COLO668 (cell line): ENCODE results near the gene TRRAP.
"Not testable (repeated sequence)": the region's sequence is repeated elsewhere in the genome, so short reads cannot be mapped to it uniquely, and the experiment has no call there.

Experiments used
- DNase-seq: peaks from one replicate; lab custom pipeline; 2025; ENCODE audit not compliant: unreplicated experiment; lab: John Stamatoyannopoulos, UW

Gene TRRAP

DNA sequence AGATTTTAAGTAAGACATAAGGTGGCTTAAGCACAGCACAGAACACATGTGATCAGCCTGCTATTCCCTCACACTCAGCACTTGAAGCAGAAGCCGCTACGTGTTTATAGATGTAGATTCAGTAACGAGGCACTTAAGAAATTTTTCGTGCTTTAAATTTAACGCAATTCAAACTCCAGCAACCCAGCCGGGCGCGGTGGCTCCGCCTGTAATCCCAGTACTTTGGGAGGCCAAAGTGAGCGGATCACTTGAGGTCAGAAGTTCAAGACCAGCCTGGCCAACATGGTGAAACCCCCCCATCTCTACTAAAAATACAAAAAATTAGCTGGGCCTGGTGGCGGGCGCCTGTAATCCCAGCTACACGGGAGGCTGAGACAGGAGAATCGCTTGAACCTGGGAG, 167.9 kb downstream of the TRRAP start:
- DNase-seq: not testable (repeated sequence)

DNA sequence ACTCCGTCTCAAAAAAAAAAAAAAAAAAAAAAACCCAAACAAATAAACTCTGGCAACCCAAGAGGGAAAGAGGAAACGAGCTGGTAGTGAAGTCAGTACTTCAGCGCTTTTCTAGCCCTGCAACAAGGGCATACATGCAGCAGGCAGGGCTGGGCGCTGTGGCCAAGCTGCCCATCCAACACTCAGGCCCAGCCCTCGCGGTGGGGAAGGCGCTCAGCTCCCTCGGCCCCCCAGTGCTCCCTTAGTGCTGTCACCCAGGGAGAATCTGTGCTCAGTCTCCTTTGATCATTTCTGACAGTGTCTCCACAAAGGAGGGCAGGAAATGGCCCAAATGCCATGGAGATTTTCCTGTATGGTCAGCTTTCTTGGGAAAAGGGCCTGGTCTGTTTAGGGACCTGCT, 168.4 kb downstream of the TRRAP start:
- DNase-seq: no peak

DNA sequence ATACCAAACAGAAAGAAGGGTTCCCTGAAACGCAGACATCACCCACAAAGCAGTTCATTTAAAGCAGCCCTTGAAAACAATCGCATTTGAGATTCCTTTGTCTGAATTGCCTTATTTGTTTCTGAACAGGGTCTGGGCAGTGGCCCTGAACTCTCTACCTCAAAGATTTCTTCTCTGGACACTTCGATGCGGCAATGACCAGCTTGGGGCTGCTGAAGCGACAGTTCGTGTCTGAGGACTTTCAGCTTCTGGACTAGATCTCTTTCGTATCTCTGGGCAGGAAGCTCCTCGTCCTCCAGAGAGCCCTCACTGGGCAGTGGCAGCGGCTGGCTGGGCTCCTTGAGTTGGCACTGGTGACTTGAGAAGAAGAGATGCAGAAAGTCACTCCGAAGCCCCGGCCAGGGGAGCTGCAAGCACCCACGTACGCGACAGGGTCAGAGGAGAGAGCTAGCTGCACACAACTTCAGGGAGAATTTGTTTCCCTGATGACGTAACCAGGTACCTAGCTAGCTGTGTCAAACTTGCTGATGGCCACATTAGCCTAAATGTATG, 169.3 kb downstream of the TRRAP start:
- DNase-seq: no peak

DNA sequence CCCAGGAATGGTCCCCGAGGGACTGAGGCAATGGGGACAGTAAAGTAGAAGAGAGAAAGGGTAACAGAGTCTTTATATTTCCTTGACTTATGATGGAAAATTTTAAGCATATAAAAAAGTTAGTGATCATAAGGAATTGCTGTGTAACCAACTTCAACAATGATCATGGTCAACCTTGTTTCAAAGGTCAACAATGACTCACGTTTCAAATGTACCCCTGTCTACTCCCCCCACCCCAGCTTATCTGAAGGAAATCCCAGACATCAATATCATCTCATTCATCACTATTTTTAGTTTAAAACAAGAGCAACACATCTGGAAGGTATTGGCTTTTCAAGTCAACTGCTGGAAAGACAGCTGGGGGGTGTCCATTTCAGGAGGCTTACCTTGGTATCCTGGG, 172.6 kb downstream of the TRRAP start:
- no peak for DNase-seq

DNA sequence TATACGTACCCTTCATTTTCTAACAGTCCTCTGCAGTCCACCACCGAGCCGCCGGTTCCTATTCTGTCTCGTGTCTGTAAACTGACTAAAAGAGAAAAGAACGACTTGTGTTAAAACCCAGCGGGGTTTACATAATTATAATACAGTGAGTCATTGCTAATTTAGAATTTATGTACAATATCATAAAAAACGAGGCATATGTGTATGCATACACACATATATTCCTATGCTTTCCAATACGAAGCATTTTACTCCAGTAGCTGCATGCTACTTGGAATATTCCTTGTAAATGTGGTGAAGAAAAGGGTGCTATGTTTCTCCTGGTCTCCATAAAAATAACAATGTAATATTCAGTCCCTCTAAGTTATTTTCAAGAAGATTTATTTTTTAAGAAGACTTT, 176.4 kb downstream of the TRRAP start:
- no peak for DNase-seq

DNA sequence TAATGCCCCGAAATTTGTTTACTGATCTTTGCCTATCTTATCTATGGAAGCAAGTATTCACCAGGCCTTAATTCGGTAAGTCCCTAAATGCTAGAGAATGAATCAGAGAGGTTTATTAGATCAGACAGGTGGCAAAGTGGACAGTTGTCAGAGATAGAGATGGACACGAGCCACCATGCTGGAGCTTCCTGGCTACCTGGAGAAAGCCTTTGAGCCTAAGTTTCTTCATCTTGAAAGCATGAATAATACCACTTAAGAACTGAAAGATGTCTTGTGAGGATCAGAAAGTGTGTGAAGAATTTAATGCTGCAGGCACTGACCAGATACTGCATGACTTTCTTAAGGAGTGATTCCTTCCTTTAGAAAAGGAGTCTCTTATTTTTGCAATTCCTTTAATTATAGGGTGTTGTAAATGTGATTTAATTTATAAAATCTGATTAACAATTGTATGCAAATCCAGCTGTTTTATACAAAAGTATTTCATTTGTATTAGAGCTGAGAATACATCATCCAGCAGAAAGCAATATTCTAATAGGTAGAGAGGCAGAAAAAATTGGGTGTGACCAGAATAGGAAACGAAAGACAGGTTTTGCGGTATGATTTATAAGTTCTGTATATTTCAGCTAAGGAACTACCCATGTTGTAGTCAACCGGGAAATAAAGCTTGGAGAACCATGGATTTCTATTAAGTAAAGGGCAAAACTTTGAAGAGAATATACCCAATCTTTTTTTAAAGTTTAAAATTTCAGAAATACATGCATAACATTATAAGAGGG, 182.9 kb downstream of the TRRAP start:
- no peak for DNase-seq
